ENCODE results near the gene CLEC16A.

CLEC16A gene

DNA sequence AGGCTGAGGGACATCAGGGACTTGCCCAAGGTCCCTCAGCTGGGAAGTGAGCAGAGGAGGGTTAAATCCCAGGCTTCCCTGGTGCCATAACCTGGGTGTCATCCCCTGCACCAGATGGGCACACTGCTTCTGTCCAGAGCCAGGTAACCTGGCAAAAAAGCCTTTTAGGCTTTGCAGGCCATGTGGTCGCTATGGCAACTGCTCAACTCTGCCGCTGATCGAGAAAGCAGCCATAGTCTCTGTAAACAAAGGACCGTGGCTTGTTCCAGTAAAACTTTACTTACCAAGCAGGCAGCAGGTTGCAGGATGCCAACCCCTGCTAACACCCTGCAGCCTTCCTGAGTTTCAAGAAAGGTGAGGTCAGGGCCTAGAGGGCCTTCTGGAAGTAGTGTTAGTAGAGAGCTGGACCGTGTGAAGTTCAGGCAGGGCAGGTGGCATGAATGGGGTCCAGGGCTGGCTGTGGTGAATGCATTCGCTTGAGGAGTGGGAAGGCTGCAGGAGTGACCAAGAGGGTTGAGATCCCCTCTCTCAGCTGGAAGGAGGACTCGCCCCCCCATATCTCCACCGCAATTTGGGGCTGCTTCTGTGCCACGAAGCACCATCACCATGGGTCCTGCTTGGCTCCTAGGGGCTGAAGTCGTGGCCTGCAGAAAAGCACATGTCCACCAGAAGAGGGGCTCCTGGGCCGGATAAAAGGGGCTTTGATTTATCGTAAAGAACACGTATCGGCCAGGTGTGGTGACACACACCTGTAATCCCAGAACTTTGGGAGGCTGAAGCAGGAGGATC is 220.3 kb downstream of the CLEC16A start:
- no peak for DNase-seq

GRCh38 chr16:11165349-11165748 is 221.0 kb downstream of the CLEC16A start:
- DNase-seq, result no peak

DNA sequence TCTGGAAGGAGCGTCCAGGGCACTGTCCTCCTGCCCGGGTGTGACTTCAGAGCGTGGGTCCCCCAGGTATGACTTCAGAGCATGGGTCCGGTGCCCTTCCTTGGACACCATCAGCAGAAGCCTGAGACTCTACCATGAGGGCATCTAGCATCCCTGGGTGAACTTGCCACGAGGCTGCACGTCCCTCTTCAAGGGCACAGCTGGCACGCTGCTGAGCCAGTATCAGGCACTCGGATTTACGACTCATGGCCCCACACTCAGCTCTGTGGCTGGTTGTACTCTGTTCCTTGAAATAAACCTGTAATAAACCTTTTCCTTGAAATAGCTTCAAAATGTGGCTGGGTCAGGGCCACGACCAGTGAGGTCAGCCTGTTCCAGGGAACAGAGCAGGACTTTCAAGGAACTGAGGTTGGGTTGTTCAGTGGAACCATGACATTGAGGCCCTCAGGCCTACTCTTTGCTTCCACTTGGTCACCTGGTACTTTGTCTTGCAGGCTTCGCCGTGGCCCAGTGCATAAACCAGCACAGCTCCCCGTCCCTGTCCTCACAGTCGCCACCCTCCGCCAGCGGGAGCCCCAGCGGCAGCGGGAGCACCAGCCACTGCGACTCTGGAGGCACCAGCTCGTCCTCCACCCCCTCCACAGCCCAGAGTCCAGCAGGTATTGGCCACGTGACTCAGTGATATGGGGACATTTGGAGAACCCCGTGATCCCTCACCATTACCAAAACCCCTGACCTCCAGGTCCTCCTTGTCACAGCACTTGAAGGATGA is 221.7 kb downstream of the CLEC16A start:
- DNase-seq, result no peak

- DNase-seq, result no peak
These were observed 223.2 kb downstream of the CLEC16A start for GRCh38 chr16:11167581-11167980.

GRCh38 chr16:11168386-11169051 is 224.2 kb downstream of the CLEC16A start:
- DNase-seq, result no peak

DNA sequence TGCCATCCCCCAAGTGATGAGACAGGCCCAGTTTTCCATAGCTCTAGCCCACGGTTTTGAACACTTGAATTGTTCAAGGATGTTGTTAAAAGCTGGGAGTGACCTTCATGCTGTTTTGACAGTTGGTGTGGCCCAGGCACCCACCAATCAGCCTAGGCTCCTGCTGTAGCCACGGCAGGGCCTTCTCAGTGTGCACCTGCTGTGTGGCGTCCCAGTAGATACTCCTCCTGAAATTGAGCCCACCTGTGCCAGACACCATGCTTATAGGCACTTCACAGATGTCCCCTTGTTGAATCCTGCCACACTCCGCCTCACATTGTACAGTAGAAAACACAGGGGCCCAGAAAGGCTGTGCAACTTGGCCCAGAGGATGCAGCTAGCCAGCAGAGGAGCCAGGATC is 225.3 kb downstream of the CLEC16A start:
- no peak for DNase-seq

GRCh38 chr16:11170201-11170600 is 225.8 kb downstream of the CLEC16A start:
- DNase-seq, result no peak

- no peak for DNase-seq
These were observed 226.5 kb downstream of the CLEC16A start for GRCh38 chr16:11170696-11171447.

- DNase-seq, result no peak
These were observed 227.0 kb downstream of the CLEC16A start for GRCh38 chr16:11171448-11171709.

DNA sequence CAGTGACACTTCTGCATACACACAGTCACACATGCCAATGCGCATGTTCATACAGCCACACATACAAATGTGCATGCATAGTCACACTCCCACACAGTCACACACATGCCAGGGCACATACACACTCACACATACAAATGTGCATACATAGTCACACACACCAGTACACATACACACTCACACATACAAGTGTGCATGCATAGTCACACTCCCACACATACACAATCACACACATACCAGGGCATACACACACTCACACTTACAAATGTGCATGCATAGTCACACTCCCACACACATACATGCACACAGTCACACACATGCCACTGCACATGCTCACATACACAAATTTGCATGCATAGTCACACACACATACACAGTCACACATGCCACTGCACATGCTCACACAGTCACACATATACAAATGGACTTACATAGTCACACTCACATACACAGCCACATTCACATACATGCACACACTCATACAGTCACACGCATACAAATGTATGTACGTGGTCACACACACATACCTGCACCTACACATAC is 227.5 kb downstream of the CLEC16A start:
- no peak for DNase-seq

- no peak for DNase-seq
These were observed 229.1 kb downstream of the CLEC16A start for GRCh38 chr16:11173426-11173825.

DNA sequence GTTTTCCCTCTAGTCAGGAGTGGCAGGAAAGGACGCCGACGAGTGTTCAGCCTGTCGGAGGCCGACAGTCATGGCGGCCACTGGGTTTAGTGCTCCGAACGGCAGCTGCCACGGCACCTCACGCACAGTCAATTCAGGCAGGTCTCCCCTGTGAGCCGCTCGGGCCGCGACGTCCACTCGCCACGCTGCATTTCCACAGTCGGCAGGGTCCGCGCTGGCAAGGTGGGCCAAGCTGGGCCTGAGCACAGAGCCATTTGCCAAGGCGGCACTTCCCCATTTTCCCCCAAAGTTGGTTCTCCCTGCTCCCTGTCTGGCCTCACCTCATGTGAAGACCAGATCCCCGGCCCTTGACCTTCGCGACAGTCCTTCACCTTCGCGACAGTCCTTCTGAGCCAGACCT is 229.8 kb downstream of the CLEC16A start:
- no peak for DNase-seq

- no peak for DNase-seq
These were observed 230.9 kb downstream of the CLEC16A start for GRCh38 chr16:11175106-11175786.

DNA sequence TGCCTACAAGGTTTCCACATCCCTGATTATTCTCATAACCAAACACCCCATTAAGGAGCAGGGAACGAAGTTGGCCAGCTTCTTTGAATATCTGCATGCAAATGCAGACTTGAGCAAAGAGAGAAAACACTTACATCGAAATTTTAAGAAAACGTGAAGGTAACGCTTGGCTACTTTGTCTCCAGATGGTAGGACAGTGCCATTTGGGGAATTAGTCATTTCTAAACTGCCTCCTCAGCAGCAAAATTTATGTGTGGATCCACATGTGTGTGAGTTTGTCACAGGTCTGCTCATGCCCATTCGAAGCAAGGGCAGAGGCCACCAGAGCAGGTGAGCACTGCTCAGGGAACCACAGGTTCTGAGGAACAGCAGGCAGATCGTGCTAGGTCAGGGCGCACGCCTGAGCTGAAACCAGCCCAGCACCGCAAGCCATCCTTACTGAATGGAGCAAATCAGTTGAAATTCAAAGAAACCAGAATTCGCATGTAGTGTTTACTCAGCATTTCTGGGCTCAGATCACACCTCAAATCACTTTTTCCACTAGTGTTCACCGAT is 231.5 kb downstream of the CLEC16A start:
- no peak for DNase-seq

GRCh38 chr16:11177578-11178160 is 233.3 kb downstream of the CLEC16A start:
- no peak for DNase-seq

GRCh38 chr16:11178424-11178823 is 234.1 kb downstream of the CLEC16A start:
- no peak for DNase-seq

DNA sequence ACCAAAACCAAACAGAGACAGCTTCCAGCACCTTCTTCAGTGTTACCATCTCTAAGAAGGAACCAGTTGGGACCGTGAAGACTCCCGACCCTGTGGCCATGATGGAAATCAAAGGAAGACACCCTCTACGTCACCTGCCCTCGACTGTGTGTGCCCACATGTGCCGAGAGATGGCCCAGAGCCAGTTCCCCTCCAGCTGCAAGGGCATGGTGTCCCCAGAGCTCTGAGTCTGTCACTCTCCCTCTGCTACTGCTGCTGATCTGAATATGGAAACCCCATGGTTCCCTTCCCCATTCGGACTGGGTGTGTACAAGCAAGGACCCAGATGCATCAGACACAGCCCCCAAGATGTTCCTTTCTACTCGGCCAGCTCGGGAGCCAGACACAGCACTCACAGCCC is 235.2 kb downstream of the CLEC16A start:
- no peak for DNase-seq

- DNase-seq, result no peak
These were observed 236.1 kb downstream of the CLEC16A start for GRCh38 chr16:11180489-11180888.

- DNase-seq, result no peak
These were observed 237.0 kb downstream of the CLEC16A start for GRCh38 chr16:11181242-11181898.

- no peak for DNase-seq
These were observed 237.5 kb downstream of the CLEC16A start for GRCh38 chr16:11181899-11182279.

DNA sequence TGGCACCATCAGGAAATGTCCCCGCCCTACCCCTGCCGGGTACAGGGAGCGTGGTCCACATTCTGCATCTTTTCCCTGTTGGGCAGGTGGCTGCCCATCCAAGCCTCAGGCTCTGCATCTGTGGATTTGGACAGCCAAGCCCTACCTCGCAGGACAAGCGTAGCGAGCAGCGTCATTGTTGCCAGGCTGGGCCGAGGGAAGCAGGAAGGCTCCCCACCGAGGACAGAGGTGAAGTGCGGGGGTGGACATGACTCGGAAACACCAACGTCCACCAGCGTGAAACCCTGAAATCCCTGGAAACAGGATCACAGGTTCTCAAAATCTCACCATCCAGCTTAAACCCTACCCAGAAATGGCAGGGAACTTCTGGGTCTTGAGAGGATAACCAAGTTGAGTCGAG is 238.0 kb downstream of the CLEC16A start:
- DNase-seq, result no peak

Data from activated gamma-delta T cell (primary cell).